ENCODE results near the gene SLC35E1.

The SLC35E1 gene

GRCh38 chr19:16572332-16573211, at the start of gene SLC35E1:
Gene SLC35E1, minus strand, starts transcription at chr19:16572415. Its CDS starts 51 bp downstream, at chr19:16572364.
- peak; percentile 91 for DNase-seq (ENCODE audit: low spot score)

- no peak for DNase-seq (ENCODE audit: low spot score)
Observed at GRCh38 chr19:16621165-16621800, 49.1 kb upstream of the SLC35E1 start.

- DNase-seq (ENCODE audit: low spot score) = no peak
Observed at GRCh38 chr19:16620584-16620983, 48.4 kb upstream of the SLC35E1 start.

- no peak for DNase-seq (ENCODE audit: low spot score)
Observed at GRCh38 chr19:16620018-16620417, 47.8 kb upstream of the SLC35E1 start.

GRCh38 chr19:16619457-16619856, 47.2 kb upstream of the SLC35E1 start:
- DNase-seq (ENCODE audit: low spot score) = no peak

- no peak for DNase-seq (ENCODE audit: low spot score)
Observed at GRCh38 chr19:16618248-16618647, 46.0 kb upstream of the SLC35E1 start.

GRCh38 chr19:16615808-16616207, 43.6 kb upstream of the SLC35E1 start:
- DNase-seq (ENCODE audit: low spot score) = no peak

- no peak for DNase-seq (ENCODE audit: low spot score)
Observed at GRCh38 chr19:16614941-16615340, 42.7 kb upstream of the SLC35E1 start.

GRCh38 chr19:16613841-16614240, 41.6 kb upstream of the SLC35E1 start:
- DNase-seq (ENCODE audit: low spot score) = no peak

GRCh38 chr19:16612636-16613035, 40.4 kb upstream of the SLC35E1 start:
- DNase-seq (ENCODE audit: low spot score) = no peak

- DNase-seq (ENCODE audit: low spot score) = no peak
Observed at GRCh38 chr19:16611121-16611520, 38.9 kb upstream of the SLC35E1 start.

GRCh38 chr19:16609511-16610200, 37.4 kb upstream of the SLC35E1 start:
- no peak for DNase-seq (ENCODE audit: low spot score)

- no peak for DNase-seq (ENCODE audit: low spot score)
Observed at GRCh38 chr19:16608290-16608739, 36.1 kb upstream of the SLC35E1 start.

GRCh38 chr19:16607819-16608218, 35.6 kb upstream of the SLC35E1 start:
- DNase-seq (ENCODE audit: low spot score) = no peak

- no peak for DNase-seq (ENCODE audit: low spot score)
Observed at GRCh38 chr19:16605553-16605994, 33.4 kb upstream of the SLC35E1 start.

GRCh38 chr19:16605115-16605514, 32.9 kb upstream of the SLC35E1 start:
- DNase-seq (ENCODE audit: low spot score) = no peak

GRCh38 chr19:16604615-16605014, 32.4 kb upstream of the SLC35E1 start:
- DNase-seq (ENCODE audit: low spot score) = no peak

- DNase-seq (ENCODE audit: low spot score) = no peak
Observed at GRCh38 chr19:16603090-16603489, 30.9 kb upstream of the SLC35E1 start.

GRCh38 chr19:16601378-16602052, 29.3 kb upstream of the SLC35E1 start:
- DNase-seq (ENCODE audit: low spot score) = no peak

- DNase-seq (ENCODE audit: low spot score) = no peak
Observed at GRCh38 chr19:16600824-16601223, 28.6 kb upstream of the SLC35E1 start.

- no peak for DNase-seq (ENCODE audit: low spot score)
Observed at GRCh38 chr19:16599655-16600346, 27.6 kb upstream of the SLC35E1 start.
